HAP-1 (cell line): ENCODE data around the gene MFSD11.
"Not testable (repeated sequence)": the region's sequence is repeated elsewhere in the genome, so short reads cannot be mapped to it uniquely, and the experiment has no call there.

ENCODE experiments used
- DNase-seq, 2 experiments: peaks; one replicate each; pipeline ENCODE4 v3.0.0-alpha.2; 2016 to 2020; ENCODE audit warnings: low spot score in 2 of 2
- H3K27me3 ChIP-seq: fragments of 250-450 bp; sonication (Bioruptor Pico); 2 replicates; pipeline ENCODE4 v1.5.1; 2020; ENCODE audit warnings: low read depth, mild to moderate bottlenecking, moderate library complexity
- H3K36me3 ChIP-seq: fragments of 250-450 bp; sonication (Bioruptor Pico); replicated peaks from 2 replicates; pipeline ENCODE4 v1.5.1; 2020; ENCODE audit warnings: mild to moderate bottlenecking
- H3K4me1 ChIP-seq: fragments of 250-450 bp; sonication (Bioruptor Pico); 2 replicates; pipeline ENCODE4 v1.5.1; 2020; ENCODE audit warnings: mild to moderate bottlenecking
- H3K4me3 ChIP-seq: fragments of 250-450 bp; sonication (Bioruptor Pico); 2 replicates; pipeline ENCODE4 v1.5.1; 2020; ENCODE audit warnings: mild to moderate bottlenecking, moderate library complexity
- H3K9me3 ChIP-seq: fragments of 250-450 bp; sonication (Bioruptor Pico); 2 replicates; pipeline ENCODE4 v1.5.1; 2020; ENCODE audit warnings: mild to moderate bottlenecking, moderate library complexity
- in situ Hi-C: fragments of 300-500 bp; cut with MboI; formaldehyde crosslinking; loops from 3 replicates; pipeline ENCODE4 v1.14.3; 2020; ENCODE audit warnings: low sequenced_read_pairs, inconsistent platforms, mixed read lengths

MFSD11 gene

GRCh38 chr17:76701471-76701967 is 36.4 kb upstream of the MFSD11 start:
- Histone ChIP-seq H3K4me1 (peaks cover 11% of the 10 kb centered on the region), H3K4me3 (no peak overlapping the region), H3K36me3 (no peaks in the 10 kb centered on the region), H3K27me3 (no peaks in the 10 kb centered on the region), H3K9me3 (no peaks in the 10 kb centered on the region)
- no peak for DNase-seq
- in situ Hi-C loops: no loop called here

- H3K4me1 ChIP-seq: peaks cover 11% of the 10 kb centered on the region
- no peak for DNase-seq
- in situ Hi-C loops: no loop called here
Measured at GRCh38 chr17:76702076-76702475, 35.8 kb upstream of the MFSD11 start.

GRCh38 chr17:76702941-76703637 is 34.8 kb upstream of the MFSD11 start:
- no peak overlapping the region for H3K4me3 ChIP-seq
- no peaks in the 10 kb centered on the region for H3K27me3 ChIP-seq
- no peak for DNase-seq
- H3K9me3 ChIP-seq: no peaks in the 10 kb centered on the region
- in situ Hi-C loops: no loop called here
- H3K36me3 ChIP-seq: no peaks in the 10 kb centered on the region
- H3K4me1 ChIP-seq: peaks cover 2% of the 10 kb centered on the region; the same call in 1 of the 2 replicates

More at GRCh38 chr17:76702076-76702475, 35.8 kb upstream of the MFSD11 start:
- Histone ChIP-seq H3K4me3 (no peak overlapping the region), H3K27me3 (no peaks in the 10 kb centered on the region), H3K9me3 (no peaks in the 10 kb centered on the region), H3K36me3 (no peaks in the 10 kb centered on the region)

GRCh38 chr17:76704805-76705204 is 33.1 kb upstream of the MFSD11 start:
- peaks cover 19% of the 10 kb centered on the region for H3K4me1 ChIP-seq
- no peaks in the 10 kb centered on the region for H3K9me3 ChIP-seq
- no peak overlapping the region for H3K4me3 ChIP-seq
- no peaks in the 10 kb centered on the region for H3K27me3 ChIP-seq
- H3K36me3 ChIP-seq: no peaks in the 10 kb centered on the region; the same call in 1 of the 2 replicates
- in situ Hi-C loops: no loop called here
- DNase-seq: no peak

GRCh38 chr17:76706817-76707216 is 31.1 kb upstream of the MFSD11 start:
- H3K27me3 ChIP-seq: no peaks in the 10 kb centered on the region
- H3K36me3 ChIP-seq: no peaks in the 10 kb centered on the region; the same call in 1 of the 2 replicates
- H3K4me1 ChIP-seq: peaks cover 28% of the 10 kb centered on the region
- in situ Hi-C loops: no loop called here
- DNase-seq: no peak
- H3K9me3 ChIP-seq: no peaks in the 10 kb centered on the region
- no peak overlapping the region for H3K4me3 ChIP-seq

GRCh38 chr17:76707985-76708807 is 29.7 kb upstream of the MFSD11 start:
- peaks cover 4% of the 10 kb centered on the region for H3K36me3 ChIP-seq
- H3K27me3 ChIP-seq: no peaks in the 10 kb centered on the region
- peaks cover 27% of the 10 kb centered on the region for H3K4me1 ChIP-seq
- H3K4me3 ChIP-seq: no peak overlapping the region
- in situ Hi-C loops: no loop called here
- peak in 1 of 2 experiments; percentile 49 for DNase-seq
- H3K9me3 ChIP-seq: no peaks in the 10 kb centered on the region

- DNase-seq: peak; percentile 70 to 86
- H3K9me3 ChIP-seq: no peaks in the 10 kb centered on the region
- in situ Hi-C loops: no loop called here
- peaks cover 10% of the 10 kb centered on the region for H3K36me3 ChIP-seq
- H3K27me3 ChIP-seq: no peaks in the 10 kb centered on the region
- H3K4me3 ChIP-seq: peak overlapping the region; percentile 50
- H3K4me1 ChIP-seq: peaks cover 27% of the 10 kb centered on the region
Measured at GRCh38 chr17:76709077-76709950, 28.6 kb upstream of the MFSD11 start.

- in situ Hi-C loops: not testable (repeated sequence)
Measured at GRCh38 chr17:76709951-76710862, 27.7 kb upstream of the MFSD11 start.

GRCh38 chr17:76710863-76711611 is 26.9 kb upstream of the MFSD11 start, which contains the start of gene MXRA7:
Gene MXRA7, minus strand, starts transcription at chr17:76710965. Its CDS starts 19 bp downstream, at chr17:76710946.
- H3K4me1 ChIP-seq: peaks cover 27% of the 10 kb centered on the region
- in situ Hi-C loops: no loop called here
- peaks cover 26% of the 10 kb centered on the region for H3K36me3 ChIP-seq
- peak; percentile 83 to 85 for DNase-seq
- H3K4me3 ChIP-seq: peak within 1 kb of the TSS; percentile 50
- H3K9me3 ChIP-seq: no peaks in the 10 kb centered on the region
- H3K27me3 ChIP-seq: no peaks in the 10 kb centered on the region

More at GRCh38 chr17:76709951-76710862, 27.7 kb upstream of the MFSD11 start:
- peak overlapping the region; percentile 50 for H3K4me3 ChIP-seq
- peaks cover 27% of the 10 kb centered on the region for H3K4me1 ChIP-seq
- peak in 1 of 2 experiments; percentile 42 for DNase-seq
- not testable (repeated sequence) for H3K9me3 ChIP-seq, H3K27me3 ChIP-seq
- peaks cover 18% of the 10 kb centered on the region for H3K36me3 ChIP-seq

GRCh38 chr17:76712321-76712720 is 25.6 kb upstream of the MFSD11 start:
- H3K4me3 ChIP-seq, in situ Hi-C loops: not testable (repeated sequence)
- peaks cover 27% of the 10 kb centered on the region for H3K4me1 ChIP-seq

GRCh38 chr17:76713765-76714164 is 24.2 kb upstream of the MFSD11 start:
- H3K36me3 ChIP-seq: peaks cover 49% of the 10 kb centered on the region
- in situ Hi-C loops: no loop called here
- H3K27me3 ChIP-seq: no peaks in the 10 kb centered on the region
- H3K4me3 ChIP-seq: no peak overlapping the region
- DNase-seq: no peak
- H3K9me3 ChIP-seq: no peaks in the 10 kb centered on the region
- H3K4me1 ChIP-seq: peaks cover 21% of the 10 kb centered on the region

More at GRCh38 chr17:76712321-76712720, 25.6 kb upstream of the MFSD11 start:
- H3K9me3 ChIP-seq, DNase-seq, H3K27me3 ChIP-seq: not testable (repeated sequence)
- peaks cover 36% of the 10 kb centered on the region for H3K36me3 ChIP-seq

- Histone ChIP-seq H3K9me3 (no peaks in the 10 kb centered on the region), H3K27me3 (no peaks in the 10 kb centered on the region), H3K36me3 (peaks cover 55% of the 10 kb centered on the region), H3K4me3 (no peak overlapping the region), H3K4me1 (peaks cover 15% of the 10 kb centered on the region)
- in situ Hi-C loops: no loop called here
- no peak for DNase-seq
Measured at GRCh38 chr17:76714336-76714735, 23.6 kb upstream of the MFSD11 start.
